Right lobe of liver (tissue), 6 donors: Measurements from ENCODE around the gene HCN1. TPM values are rescaled to one million over a fixed set of nuclear protein-coding genes. Genes with fewer than 3 reads are reported as not detected.
"Not testable (repeated sequence)": the region's sequence is repeated elsewhere in the genome, so short reads cannot be mapped to it uniquely, and the experiment has no call there.

ENCODE experiments used
- ATAC-seq, 4 donors: fragments of 200-7000 bp; cut with Tn5 transposase; one replicate each; pipeline ENCODE4 v1.9.1; 2020; ENCODE audit warnings: mild to moderate bottlenecking in 4 of 4, moderate library complexity in 4 of 4
- DNase-seq, 3 donors: peaks; one replicate each; pipeline ENCODE4 v3.0.0-alpha.2; 2020
- H3K27ac ChIP-seq, 3 donors: fragments of 200-600 bp; one replicate each; pipeline ENCODE4 v1.8.0; 2022
- H3K27me3 ChIP-seq, 2 donors: fragments of 200-600 bp; one replicate each; pipeline ENCODE4 v1.8.0; 2022
- H3K36me3 ChIP-seq, 4 donors: fragments of 200-600 bp; sonication (generic) in 1 of 4; one replicate each; pipeline versions ENCODE4 v1.5.1 to v1.8.0; 2017 to 2022; ENCODE audit warnings: control low read depth in 1 of 4
- H3K4me1 ChIP-seq, 4 donors: fragments of 200-600 bp; sonication (generic) in 1 of 4; one replicate each; pipeline versions ENCODE4 v1.5.1 to v1.8.0; 2017 to 2022; ENCODE audit warnings: control low read depth in 1 of 4
- H3K4me3 ChIP-seq, 3 donors: fragments of 200-600 bp; one replicate each; pipeline ENCODE4 v1.8.0; 2022
- H3K9me3 ChIP-seq, 4 donors: fragments of 200-600 bp; sonication (generic) in 1 of 4; one replicate each; pipeline versions ENCODE4 v1.5.1 to v1.8.0; 2017 to 2022; ENCODE audit warnings: control low read depth in 1 of 4
- POLR2A ChIP-seq: fragments of 450-650 bp; IDR thresholded peaks from one replicate; pipeline ENCODE4 v1.6.1; 2017; ENCODE audit warnings: antibody characterized with exemption, mild to moderate bottlenecking
- WGBS: methylation state at CpG from one replicate; pipeline ENCODE4 v1.1.6; 2018; ENCODE audit warnings: low coverage, low lambda C conversion rate; ENCODE audit not compliant: insufficient coverage; ENCODE audit errors: missing lambda C conversion rate; 5-methylcytosine and 5-hydroxymethylcytosine counted together
- intact Hi-C, 2 donors: fragments of 100-400 bp; cut with DNase I; formaldehyde crosslinking; loops; one replicate each; pipeline versions ENCODE4 v1.11.2 to v1.14.1; 2022
- total RNA-seq, 6 experiments: library from RNA; depleted of rRNA in 2 of 6; stranded (reverse); fragments of >200 nt in 2 of 6; fragmentation: NEBNext Ultra II Directional in 3 of 6; extraction: Animal tissue kit (Norgen Biotek cat#: 25700) in 3 of 6; gene quantifications; one replicate each; pipeline versions ENCODE4 v1.1.0 to v1.2.4, GENCODE V29; 2016 to 2023
- TF ChIP-seq, protein P1 (sequence below), 4 donors: fragments of 200-600 bp in 3 of 4; fragments of 450-650 bp in 1 of 4; IDR thresholded peaks; one replicate each; pipeline versions ENCODE4 v1.5.1 to v1.8.0; 2016 to 2022; ENCODE audit warnings: antibody characterized with exemption in 4 of 4, mild to moderate bottlenecking in 2 of 4
- donor health status: DM: no; HTN: yes; CAD: no.
- donor health status: DM: no; HTN: no; CAD: no.
- donor health status: DM: no; HTN: no; CAD: no.
- donor health status: DM: no; HTN: yes; CAD: no.
- donor health status: DM: no; HTN: yes; CAD: no.

Gene HCN1
- total RNA-seq, 6 experiments from 2014 or later = 0.09 to 0.12 TPM; not detected in 4

DNA sequence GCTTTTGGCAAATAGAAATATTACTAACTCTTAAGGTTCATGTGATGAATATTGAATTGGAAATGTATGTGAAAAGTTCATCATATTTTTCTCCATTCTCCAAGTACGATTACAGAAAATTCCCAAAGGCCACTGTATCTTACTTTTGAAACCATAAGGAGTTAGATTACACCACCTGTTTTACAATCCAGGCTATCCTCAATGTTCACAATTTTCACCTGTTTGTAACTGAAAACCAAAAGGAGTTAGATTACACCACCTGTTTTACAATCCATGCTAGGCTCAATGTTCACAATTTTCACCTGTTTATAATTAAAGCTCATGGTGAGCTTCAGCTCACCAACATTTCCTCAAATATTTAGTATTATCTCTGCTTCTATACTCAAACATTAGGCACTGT, 188.0 kb downstream of the HCN1 start:
- intact Hi-C loops = no loop called here
- WGBS = 73% methylated on average over 1 of the region's 1 CpG
- Histone ChIP-seq H3K27ac (no peak overlapping the region), H3K27me3 (no peaks in the 10 kb centered on the region), H3K36me3 (no peaks in the 10 kb centered on the region), H3K4me1 (no peaks in the 10 kb centered on the region), H3K4me3 (no peak overlapping the region), H3K9me3 (no peaks in the 10 kb centered on the region)
- DNase-seq (no peak), ATAC-seq (no peak)
- TF ChIP-seq POLR2A = no peak

- TF ChIP-seq, protein P1, sequence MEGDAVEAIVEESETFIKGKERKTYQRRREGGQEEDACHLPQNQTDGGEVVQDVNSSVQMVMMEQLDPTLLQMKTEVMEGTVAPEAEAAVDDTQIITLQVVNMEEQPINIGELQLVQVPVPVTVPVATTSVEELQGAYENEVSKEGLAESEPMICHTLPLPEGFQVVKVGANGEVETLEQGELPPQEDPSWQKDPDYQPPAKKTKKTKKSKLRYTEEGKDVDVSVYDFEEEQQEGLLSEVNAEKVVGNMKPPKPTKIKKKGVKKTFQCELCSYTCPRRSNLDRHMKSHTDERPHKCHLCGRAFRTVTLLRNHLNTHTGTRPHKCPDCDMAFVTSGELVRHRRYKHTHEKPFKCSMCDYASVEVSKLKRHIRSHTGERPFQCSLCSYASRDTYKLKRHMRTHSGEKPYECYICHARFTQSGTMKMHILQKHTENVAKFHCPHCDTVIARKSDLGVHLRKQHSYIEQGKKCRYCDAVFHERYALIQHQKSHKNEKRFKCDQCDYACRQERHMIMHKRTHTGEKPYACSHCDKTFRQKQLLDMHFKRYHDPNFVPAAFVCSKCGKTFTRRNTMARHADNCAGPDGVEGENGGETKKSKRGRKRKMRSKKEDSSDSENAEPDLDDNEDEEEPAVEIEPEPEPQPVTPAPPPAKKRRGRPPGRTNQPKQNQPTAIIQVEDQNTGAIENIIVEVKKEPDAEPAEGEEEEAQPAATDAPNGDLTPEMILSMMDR (IDR thresholded peaks at IDR 0.05) = no peak
- TF ChIP-seq POLR2A = no peak
- ATAC-seq = no peak
These were observed 189.0 kb downstream of the HCN1 start for GRCh38 chr5:45507178-45507577.

GRCh38 chr5:45499006-45499405, 197.2 kb downstream of the HCN1 start:
- WGBS = 89% methylated on average over 10 of the region's 11 CpGs
- H3K4me1 ChIP-seq, H3K4me3 ChIP-seq, H3K9me3 ChIP-seq, H3K27me3 ChIP-seq, ATAC-seq, DNase-seq, intact Hi-C loops, H3K27ac ChIP-seq, H3K36me3 ChIP-seq: not testable (repeated sequence)

More at GRCh38 chr5:45507178-45507577, 189.0 kb downstream of the HCN1 start:
- no peak overlapping the region for H3K4me3 ChIP-seq
- H3K27me3 ChIP-seq = no peaks in the 10 kb centered on the region
- no peaks in the 10 kb centered on the region for H3K9me3 ChIP-seq
- no peaks in the 10 kb centered on the region for H3K36me3 ChIP-seq
- no peaks in the 10 kb centered on the region for H3K4me1 ChIP-seq
- no peak overlapping the region for H3K27ac ChIP-seq
- 21% methylated on average over 1 of the region's 1 CpG for WGBS
- intact Hi-C loops = no loop called here
- no peak for DNase-seq

DNA sequence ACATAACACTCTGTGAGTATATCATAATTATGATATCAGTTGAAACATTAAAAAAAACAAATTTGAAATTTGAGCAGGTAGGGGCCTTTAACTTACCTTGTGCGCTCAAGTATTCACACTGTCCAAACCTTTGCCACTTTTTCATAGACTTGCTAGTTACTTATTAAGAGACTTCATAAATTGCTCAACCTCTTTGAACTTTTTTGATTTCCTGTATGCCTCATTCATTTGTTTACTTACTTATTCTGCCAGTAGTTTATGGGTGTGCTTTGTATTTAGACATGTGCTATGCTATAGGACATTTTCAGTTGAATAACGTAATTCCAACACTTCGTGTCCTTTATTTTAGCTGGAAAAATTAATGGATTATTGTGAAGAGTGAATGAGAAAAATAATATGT, 204.8 kb downstream of the HCN1 start:
- peak; percentile 89 to 99 (median 97) for ATAC-seq
- Histone ChIP-seq H3K27me3 (no peaks in the 10 kb centered on the region), H3K36me3 (no peaks in the 10 kb centered on the region), H3K4me1 (peaks cover 0 to 13% (median 2%) of the 10 kb centered on the region in 4 donors), H3K4me3 (no peak overlapping the region), H3K9me3 (no peaks in the 10 kb centered on the region), H3K27ac (no peak overlapping the region)
- intact Hi-C loops = no loop called here
- no peak for DNase-seq
- 21% methylated on average over 3 of the region's 3 CpGs for WGBS
- TF ChIP-seq POLR2A = no peak
- TF ChIP-seq, protein P1 (IDR thresholded peaks at IDR 0.05) = no peak

DNA sequence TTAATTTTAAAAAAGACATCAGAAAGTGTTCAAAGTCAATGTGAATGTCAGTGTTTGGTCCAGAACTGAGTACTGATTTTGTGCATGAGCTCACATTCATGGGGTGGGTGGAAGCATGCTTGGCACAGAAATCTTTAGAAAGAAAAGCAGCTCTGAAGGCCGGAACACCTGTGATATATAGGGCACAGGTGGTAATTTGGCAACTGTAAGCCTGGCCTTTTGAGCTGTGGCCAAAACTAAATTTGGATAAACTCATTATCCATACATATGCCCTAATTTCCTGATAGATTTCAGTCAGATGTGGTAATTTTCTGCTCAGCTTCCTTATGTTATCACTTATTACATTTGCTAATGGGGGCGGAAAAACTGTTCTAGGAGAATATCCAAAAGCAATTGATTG, 211.4 kb downstream of the HCN1 start:
- H3K4me1 ChIP-seq = no peaks in the 10 kb centered on the region
- no peak for ATAC-seq
- no peak for DNase-seq
- no peak overlapping the region for H3K4me3 ChIP-seq
- no peaks in the 10 kb centered on the region for H3K27me3 ChIP-seq
- WGBS = 70% methylated on average over 2 of the region's 2 CpGs
- no peak overlapping the region for H3K27ac ChIP-seq
- intact Hi-C loops = no loop called here
- H3K9me3 ChIP-seq = no peaks in the 10 kb centered on the region
- no peaks in the 10 kb centered on the region for H3K36me3 ChIP-seq
- TF ChIP-seq POLR2A = no peak
- TF ChIP-seq, protein P1 (IDR thresholded peaks at IDR 0.05) = no peak

DNA sequence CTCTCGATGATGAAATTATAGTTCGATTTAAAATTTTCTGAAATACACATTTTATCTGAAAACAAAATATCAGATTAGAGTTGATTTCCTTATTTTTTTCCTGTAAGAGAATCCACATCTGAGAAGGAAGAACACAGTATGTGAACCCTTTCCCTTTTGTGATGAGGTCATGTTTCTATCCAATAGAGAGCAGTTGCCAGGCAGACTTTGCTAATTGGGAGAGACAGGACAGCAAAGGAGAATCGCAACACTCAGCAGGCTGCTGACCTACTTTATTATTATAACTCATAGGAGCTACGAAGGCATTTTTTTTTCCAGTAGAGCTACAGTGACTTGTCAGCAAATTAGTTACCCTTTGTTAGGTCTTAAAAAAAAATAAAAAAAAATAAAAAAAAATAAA, 242.1 kb downstream of the HCN1 start:
- Histone ChIP-seq H3K36me3 (no peaks in the 10 kb centered on the region), H3K4me3 (no peak overlapping the region), H3K9me3 (no peaks in the 10 kb centered on the region), H3K27me3 (no peaks in the 10 kb centered on the region), H3K27ac (no peak overlapping the region), H3K4me1 (no peaks in the 10 kb centered on the region)
- intact Hi-C loops = no loop called here
- DNase-seq (no peak), ATAC-seq (peak; percentile 52 to 95 (median 82))
- 36% methylated on average over 4 of the region's 4 CpGs for WGBS
- TF ChIP-seq POLR2A = no peak
- TF ChIP-seq, protein P1 (IDR thresholded peaks at IDR 0.05) = no peak

DNA sequence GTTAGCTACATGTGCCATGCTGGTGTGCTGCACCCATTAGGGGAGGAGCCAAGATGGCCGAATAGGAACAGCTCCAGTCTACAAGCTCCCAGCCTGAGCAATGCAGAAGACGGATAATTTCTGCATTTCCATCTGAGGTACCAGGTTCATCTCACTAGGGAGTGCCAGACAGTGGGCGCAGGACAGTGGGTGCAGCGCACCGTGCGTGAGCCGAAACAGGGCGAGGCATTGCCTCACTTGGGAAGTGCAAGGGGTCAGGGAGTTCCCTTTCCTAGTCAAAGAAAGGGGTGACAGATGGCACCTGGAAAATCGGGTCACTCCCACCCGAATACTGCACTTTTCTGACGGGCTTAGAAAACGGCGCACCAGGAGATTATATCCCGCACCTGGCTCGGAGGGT, 251.3 kb downstream of the HCN1 start:
- H3K27me3 ChIP-seq, H3K9me3 ChIP-seq, H3K36me3 ChIP-seq, ATAC-seq, H3K4me1 ChIP-seq, DNase-seq, H3K4me3 ChIP-seq, H3K27ac ChIP-seq, intact Hi-C loops: not testable (repeated sequence)
- WGBS = 72% methylated on average over 6 of the region's 15 CpGs
